IMR-90 (cell line): ENCODE measurements around the gene HHIPL1.

Source experiments
- CEBPB ChIP-seq: IDR thresholded peaks from 2 replicates; pipeline ENCODE4 v1.6.1; 2012; ENCODE audit warnings: low read depth, low read length, improper control_type of control experiment
- CHD1 ChIP-seq: IDR thresholded peaks from 2 replicates; pipeline ENCODE4 v1.6.1; 2012; ENCODE audit warnings: low read depth, low read length, improper control_type of control experiment
- FOS ChIP-seq: fragments of 150-350 bp; IDR thresholded peaks from 2 replicates; pipeline ENCODE4 v1.6.1; 2016; ENCODE audit warnings: low read depth, low read length
- MAZ ChIP-seq: IDR thresholded peaks from 2 replicates; pipeline ENCODE4 v1.6.1; 2012; ENCODE audit warnings: low read depth, mild to moderate bottlenecking, low read length, improper control_type of control experiment, moderate library complexity, borderline replicate concordance
- POLR2A ChIP-seq: IDR thresholded peaks from 2 replicates; pipeline ENCODE4 v1.6.1; 2012; ENCODE audit warnings: mild to moderate bottlenecking, low read depth, low read length
- RAD21 ChIP-seq: IDR thresholded peaks from 2 replicates; pipeline ENCODE4 v1.6.1; 2012; ENCODE audit warnings: low read length, improper control_type of control experiment
- RCOR1 ChIP-seq: IDR thresholded peaks from 2 replicates; pipeline ENCODE4 v1.6.1; 2012; ENCODE audit warnings: mild to moderate bottlenecking, low read length, improper control_type of control experiment; ENCODE audit not compliant: insufficient replicate concordance
- RFX5 ChIP-seq: IDR thresholded peaks from 2 replicates; pipeline ENCODE4 v1.8.0; 2012; ENCODE audit warnings: low read depth, mild to moderate bottlenecking, low read length, moderate library complexity
- SMC3 ChIP-seq: fragments of 150-350 bp; IDR thresholded peaks from 2 replicates; pipeline ENCODE4 v1.6.1; 2016; ENCODE audit warnings: low read depth, mild to moderate bottlenecking, antibody characterized with exemption, low read length, moderate library complexity
- TF ChIP-seq, protein P1 (sequence below): conservative IDR thresholded peaks from 2 replicates; pipeline ENCODE4 v1.5.1; 2012; ENCODE audit warnings: mild to moderate bottlenecking, low read depth, low read length, improper control_type of control experiment
- TF ChIP-seq, protein P2 (sequence below): fragments of 150-350 bp; IDR thresholded peaks from 2 replicates; pipeline ENCODE4 v1.6.1; 2016; ENCODE audit warnings: low read depth, mild to moderate bottlenecking, low read length, moderate library complexity, borderline replicate concordance
- TF ChIP-seq, protein P3 (sequence below): fragments of 150-350 bp; IDR thresholded peaks from 2 replicates; pipeline ENCODE4 v1.6.1; 2017; ENCODE audit warnings: mild to moderate bottlenecking, antibody characterized with exemption, low read length, low read depth

DNA sequence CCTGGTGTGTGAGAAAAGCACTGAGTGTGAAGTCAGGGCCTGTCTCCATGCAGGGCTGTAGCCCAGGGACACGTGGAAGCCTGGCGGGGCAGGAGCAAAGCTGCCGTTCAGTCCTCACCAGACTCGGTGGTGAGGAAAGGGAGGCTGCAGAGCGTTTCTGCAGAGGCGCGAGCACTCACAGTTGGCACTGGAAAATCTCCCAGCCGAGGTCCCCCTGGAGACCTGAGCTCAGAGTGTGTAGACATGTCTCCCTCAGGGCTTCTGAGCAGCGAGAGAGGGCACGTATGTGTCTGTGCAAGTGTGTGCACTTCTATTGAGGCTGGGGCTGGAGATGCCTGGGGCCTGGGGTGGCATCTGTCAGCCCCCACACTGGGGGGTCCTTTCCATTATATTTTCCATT is 11.0 kb upstream of the HHIPL1 start:
- TF ChIP-seq POLR2A (no peak), SMC3 (no peak), RCOR1 (no peak), CEBPB (no peak), CHD1 (no peak), RFX5 (no peak), RAD21 (no peak), MAZ (no peak), FOS (no peak)
- TF ChIP-seq, protein P1, sequence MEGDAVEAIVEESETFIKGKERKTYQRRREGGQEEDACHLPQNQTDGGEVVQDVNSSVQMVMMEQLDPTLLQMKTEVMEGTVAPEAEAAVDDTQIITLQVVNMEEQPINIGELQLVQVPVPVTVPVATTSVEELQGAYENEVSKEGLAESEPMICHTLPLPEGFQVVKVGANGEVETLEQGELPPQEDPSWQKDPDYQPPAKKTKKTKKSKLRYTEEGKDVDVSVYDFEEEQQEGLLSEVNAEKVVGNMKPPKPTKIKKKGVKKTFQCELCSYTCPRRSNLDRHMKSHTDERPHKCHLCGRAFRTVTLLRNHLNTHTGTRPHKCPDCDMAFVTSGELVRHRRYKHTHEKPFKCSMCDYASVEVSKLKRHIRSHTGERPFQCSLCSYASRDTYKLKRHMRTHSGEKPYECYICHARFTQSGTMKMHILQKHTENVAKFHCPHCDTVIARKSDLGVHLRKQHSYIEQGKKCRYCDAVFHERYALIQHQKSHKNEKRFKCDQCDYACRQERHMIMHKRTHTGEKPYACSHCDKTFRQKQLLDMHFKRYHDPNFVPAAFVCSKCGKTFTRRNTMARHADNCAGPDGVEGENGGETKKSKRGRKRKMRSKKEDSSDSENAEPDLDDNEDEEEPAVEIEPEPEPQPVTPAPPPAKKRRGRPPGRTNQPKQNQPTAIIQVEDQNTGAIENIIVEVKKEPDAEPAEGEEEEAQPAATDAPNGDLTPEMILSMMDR: no peak
- TF ChIP-seq, protein P2, sequence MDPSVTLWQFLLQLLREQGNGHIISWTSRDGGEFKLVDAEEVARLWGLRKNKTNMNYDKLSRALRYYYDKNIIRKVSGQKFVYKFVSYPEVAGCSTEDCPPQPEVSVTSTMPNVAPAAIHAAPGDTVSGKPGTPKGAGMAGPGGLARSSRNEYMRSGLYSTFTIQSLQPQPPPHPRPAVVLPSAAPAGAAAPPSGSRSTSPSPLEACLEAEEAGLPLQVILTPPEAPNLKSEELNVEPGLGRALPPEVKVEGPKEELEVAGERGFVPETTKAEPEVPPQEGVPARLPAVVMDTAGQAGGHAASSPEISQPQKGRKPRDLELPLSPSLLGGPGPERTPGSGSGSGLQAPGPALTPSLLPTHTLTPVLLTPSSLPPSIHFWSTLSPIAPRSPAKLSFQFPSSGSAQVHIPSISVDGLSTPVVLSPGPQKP: no peak
- TF ChIP-seq, protein P3, sequence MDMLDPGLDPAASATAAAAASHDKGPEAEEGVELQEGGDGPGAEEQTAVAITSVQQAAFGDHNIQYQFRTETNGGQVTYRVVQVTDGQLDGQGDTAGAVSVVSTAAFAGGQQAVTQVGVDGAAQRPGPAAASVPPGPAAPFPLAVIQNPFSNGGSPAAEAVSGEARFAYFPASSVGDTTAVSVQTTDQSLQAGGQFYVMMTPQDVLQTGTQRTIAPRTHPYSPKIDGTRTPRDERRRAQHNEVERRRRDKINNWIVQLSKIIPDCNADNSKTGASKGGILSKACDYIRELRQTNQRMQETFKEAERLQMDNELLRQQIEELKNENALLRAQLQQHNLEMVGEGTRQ: no peak
